Measurements from ENCODE around the gene TCTN1. TPM values are rescaled to one million over a fixed set of nuclear protein-coding genes. Genes with fewer than 3 reads are reported as not detected.
"Not testable (repeated sequence)": the region's sequence is repeated elsewhere in the genome, so short reads cannot be mapped to it uniquely, and the experiment has no call there.

The TCTN1 gene
- total RNA-seq, 1 donor from 2014 or later = 15.3 TPM

GRCh38 chr12:110581931-110582275 lies 32.0 kb upstream of the TCTN1 start:
- DNase-seq (ENCODE audit: low read depth) = no peak
- TF ChIP-seq CTCF (conservative IDR thresholded peaks at IDR 0.05; ENCODE audit: low read depth, low read length) = no peak
- H3K4me3 ChIP-seq (ENCODE audit: low read depth, low read length) = peak overlapping the region; percentile 67

GRCh38 chr12:110582276-110583136 lies 31.4 kb upstream of the TCTN1 start:
- DNase-seq (ENCODE audit: low read depth) = no peak
- peak; percentile 3 for TF ChIP-seq CTCF (conservative IDR thresholded peaks at IDR 0.05; ENCODE audit: low read depth, low read length)
- H3K4me3 ChIP-seq (ENCODE audit: low read depth, low read length) = peak overlapping the region; percentile 67

- no peak for TF ChIP-seq CTCF (conservative IDR thresholded peaks at IDR 0.05; ENCODE audit: low read depth, low read length)
- H3K4me3 ChIP-seq (ENCODE audit: low read depth, low read length) = peak within 1 kb of the TSS; percentile 67
- DNase-seq (ENCODE audit: low read depth) = no peak
These were observed 30.5 kb upstream of the TCTN1 start, which contains the start of gene PPTC7 for GRCh38 chr12:110583137-110584059. Gene PPTC7, minus strand, starts transcription at chr12:110583318. Its CDS starts 287 bp downstream, at chr12:110583031.

GRCh38 chr12:110585231-110585799 lies 28.6 kb upstream of the TCTN1 start:
- no peak for TF ChIP-seq CTCF (conservative IDR thresholded peaks at IDR 0.05; ENCODE audit: low read depth, low read length)
- no peak overlapping the region for H3K4me3 ChIP-seq (ENCODE audit: low read depth, low read length)
- DNase-seq (ENCODE audit: low read depth) = no peak

- DNase-seq (ENCODE audit: low read depth); H3K4me3 ChIP-seq (ENCODE audit: low read depth, low read length): not testable (repeated sequence)
These were observed 26.8 kb upstream of the TCTN1 start for GRCh38 chr12:110587102-110587501.

- TF ChIP-seq CTCF (conservative IDR thresholded peaks at IDR 0.05; ENCODE audit: low read depth, low read length) = no peak
- DNase-seq (ENCODE audit: low read depth) = no peak
- no peak overlapping the region for H3K4me3 ChIP-seq (ENCODE audit: low read depth, low read length)
These were observed 23.9 kb upstream of the TCTN1 start for GRCh38 chr12:110590059-110590458.

- no peak for DNase-seq (ENCODE audit: low read depth)
- no peak overlapping the region for H3K4me3 ChIP-seq (ENCODE audit: low read depth, low read length)
These were observed 23.1 kb upstream of the TCTN1 start for GRCh38 chr12:110590806-110591326.

More at GRCh38 chr12:110590806-110591326, 23.1 kb upstream of the TCTN1 start:
- no peak for TF ChIP-seq CTCF (conservative IDR thresholded peaks at IDR 0.05; ENCODE audit: low read depth, low read length)
